Right atrium auricular region (tissue), 2 donors: ENCODE results near the gene ARHGAP45. TPM values are rescaled to one million over a fixed set of nuclear protein-coding genes. Genes with fewer than 3 reads are reported as not detected.
"Not testable (repeated sequence)": the region's sequence is repeated elsewhere in the genome, so short reads cannot be mapped to it uniquely, and the experiment has no call there.

Experiments
- DNase-seq: peaks from one replicate; pipeline ENCODE4 v3.0.0-alpha.2; 2019; ENCODE audit warnings: low spot score
- H3K27ac ChIP-seq, 2 donors: fragments of 200-600 bp; sonication (generic); 1 replicate in 1 of 2; 2 replicates in 1 of 2; pipeline ENCODE4 v1.5.1; 2016 to 2019
- H3K27me3 ChIP-seq, 2 donors: fragments of 200-600 bp; sonication (generic); one replicate each; pipeline versions ENCODE4 v1.5.1 to v1.6.0; 2017 to 2019
- H3K36me3 ChIP-seq: fragments of 200-600 bp; sonication (generic); one replicate; pipeline ENCODE4 v1.5.1; 2016
- H3K4me1 ChIP-seq, 2 donors: fragments of 200-600 bp; sonication (generic); one replicate each; pipeline versions ENCODE4 v1.5.1 to v1.6.0; 2017 to 2019
- H3K4me3 ChIP-seq, 2 donors: fragments of 200-600 bp; sonication (generic); 1 replicate in 1 of 2; 2 replicates in 1 of 2; pipeline ENCODE4 v1.5.1; 2017 to 2019; ENCODE audit warnings: mild to moderate bottlenecking in 1 of 2, moderate library complexity in 1 of 2
- H3K9me3 ChIP-seq, 2 donors: fragments of 200-600 bp; sonication (generic); one replicate each; pipeline ENCODE4 v1.5.1; 2019
- CTCF ChIP-seq, 2 donors: fragments of 200-600 bp; sonication (generic); IDR thresholded peaks; one replicate each; pipeline ENCODE4 v1.5.1; 2019; ENCODE audit warnings: antibody characterized with exemption in 2 of 2
- total RNA-seq, 2 donors: library from RNA; depleted of rRNA; stranded (reverse); fragments of >200 nt; gene quantifications; one replicate each; pipeline ENCODE4 v1.1.0, GENCODE V29; 2016

ARHGAP45 gene
- total RNA-seq, 2 donors from 2014 or later, result 5.2 to 12.8 TPM

- Histone ChIP-seq H3K4me3 (peak overlapping the region in 1 of 2 donors; percentile 22), H3K27me3 (no peaks in the 10 kb centered on the region), H3K4me1 (peaks cover 0 to 28% of the 10 kb centered on the region in 2 donors), H3K27ac (peak overlapping the region; percentile 80 to 89), H3K9me3 (no peaks in the 10 kb centered on the region), H3K36me3 (peaks cover 78% of the 10 kb centered on the region)
- peak; percentile 96 for DNase-seq
- peak; percentile 90 to 98 for TF ChIP-seq CTCF (IDR thresholded peaks at IDR 0.05)
Measured at GRCh38 chr19:1113030-1113985, 46.3 kb downstream of the ARHGAP45 start.

- Histone ChIP-seq H3K4me3 (no peak overlapping the region), H3K9me3 (no peaks in the 10 kb centered on the region), H3K36me3 (peaks cover 81% of the 10 kb centered on the region), H3K27ac (peak overlapping the region; percentile 80 to 89), H3K4me1 (peaks cover 0 to 28% of the 10 kb centered on the region in 2 donors), H3K27me3 (no peaks in the 10 kb centered on the region)
- TF ChIP-seq CTCF (IDR thresholded peaks at IDR 0.05), result no peak
- DNase-seq, result no peak
Measured at GRCh38 chr19:1113986-1114483, 47.1 kb downstream of the ARHGAP45 start.

GRCh38 chr19:1114728-1115127 is 47.8 kb downstream of the ARHGAP45 start:
- Histone ChIP-seq H3K4me1 (peaks cover 0 to 28% of the 10 kb centered on the region in 2 donors), H3K36me3 (peaks cover 81% of the 10 kb centered on the region)
- DNase-seq, H3K27ac ChIP-seq, H3K27me3 ChIP-seq, H3K4me3 ChIP-seq, H3K9me3 ChIP-seq: not testable (repeated sequence)

GRCh38 chr19:1115646-1116420 is 48.9 kb downstream of the ARHGAP45 start:
- no peak for DNase-seq
- no peak for TF ChIP-seq CTCF (IDR thresholded peaks at IDR 0.05)
- Histone ChIP-seq H3K36me3 (peaks cover 81% of the 10 kb centered on the region), H3K27ac (no peak overlapping the region), H3K27me3 (no peaks in the 10 kb centered on the region), H3K4me1 (peaks cover 0 to 28% of the 10 kb centered on the region in 2 donors), H3K4me3 (no peak overlapping the region), H3K9me3 (no peaks in the 10 kb centered on the region)

GRCh38 chr19:1116726-1117581 is 50.0 kb downstream of the ARHGAP45 start:
- no peak for TF ChIP-seq CTCF (IDR thresholded peaks at IDR 0.05)
- Histone ChIP-seq H3K27me3 (no peaks in the 10 kb centered on the region), H3K9me3 (no peaks in the 10 kb centered on the region), H3K36me3 (peaks cover 85% of the 10 kb centered on the region), H3K4me3 (no peak overlapping the region), H3K4me1 (peaks cover 0 to 25% of the 10 kb centered on the region in 2 donors), H3K27ac (no peak overlapping the region)
- DNase-seq, result no peak
